Measurements from ENCODE around the gene CYBC1. TPM values are rescaled to one million over a fixed set of nuclear protein-coding genes. Genes with fewer than 3 reads are reported as not detected.

Gene CYBC1
- polyA plus RNA-seq, 1 donor from 2014 or later = 266 TPM

DNA sequence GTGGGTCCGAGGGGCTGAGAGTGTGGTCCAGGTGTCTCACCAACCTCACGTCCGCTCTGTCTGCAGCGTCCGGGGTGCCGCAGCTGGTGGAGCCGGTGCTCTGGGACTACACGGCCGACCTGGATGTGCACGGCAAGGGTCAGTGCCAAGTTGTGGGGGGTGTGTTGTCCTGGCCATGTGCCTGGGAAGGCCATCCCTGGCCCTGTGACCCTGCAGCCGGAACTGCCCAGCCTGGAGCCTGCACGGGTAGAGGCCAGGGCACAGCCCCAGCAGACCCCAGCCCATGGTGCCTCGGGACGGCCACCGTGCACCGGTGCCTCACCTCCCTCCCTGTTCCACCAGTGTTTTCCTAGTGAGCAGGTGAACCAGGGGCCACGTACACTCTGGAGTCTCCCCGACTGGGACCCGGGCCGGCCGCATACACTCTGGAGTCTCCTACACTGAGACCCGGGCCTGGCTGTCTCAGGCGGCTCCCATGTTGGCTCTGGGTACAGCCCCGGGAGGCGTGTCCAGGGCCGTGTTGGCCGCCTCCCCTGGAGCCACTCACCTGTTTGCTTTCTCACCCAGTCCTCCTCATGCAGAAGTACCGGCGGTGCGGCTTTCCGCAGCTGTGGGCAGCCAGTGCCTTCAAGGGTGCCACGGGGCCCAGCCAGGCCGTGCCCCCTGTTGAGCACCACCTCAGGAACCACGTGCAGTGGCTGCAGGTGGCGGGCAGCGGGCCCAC is 13.8 kb downstream of the CYBC1 start:
- Mint-ChIP-seq H3K4me1 (peaks cover 20 to 22% (median 21%) of the 10 kb centered on the region in 3 donors), H3K27ac (no peak overlapping the region), H3K36me3 (peaks cover 4% of the 10 kb centered on the region), H3K27me3 (no peaks in the 10 kb centered on the region), H3K4me3 (no peak overlapping the region), H3K9me3 (no peaks in the 10 kb centered on the region)

DNA sequence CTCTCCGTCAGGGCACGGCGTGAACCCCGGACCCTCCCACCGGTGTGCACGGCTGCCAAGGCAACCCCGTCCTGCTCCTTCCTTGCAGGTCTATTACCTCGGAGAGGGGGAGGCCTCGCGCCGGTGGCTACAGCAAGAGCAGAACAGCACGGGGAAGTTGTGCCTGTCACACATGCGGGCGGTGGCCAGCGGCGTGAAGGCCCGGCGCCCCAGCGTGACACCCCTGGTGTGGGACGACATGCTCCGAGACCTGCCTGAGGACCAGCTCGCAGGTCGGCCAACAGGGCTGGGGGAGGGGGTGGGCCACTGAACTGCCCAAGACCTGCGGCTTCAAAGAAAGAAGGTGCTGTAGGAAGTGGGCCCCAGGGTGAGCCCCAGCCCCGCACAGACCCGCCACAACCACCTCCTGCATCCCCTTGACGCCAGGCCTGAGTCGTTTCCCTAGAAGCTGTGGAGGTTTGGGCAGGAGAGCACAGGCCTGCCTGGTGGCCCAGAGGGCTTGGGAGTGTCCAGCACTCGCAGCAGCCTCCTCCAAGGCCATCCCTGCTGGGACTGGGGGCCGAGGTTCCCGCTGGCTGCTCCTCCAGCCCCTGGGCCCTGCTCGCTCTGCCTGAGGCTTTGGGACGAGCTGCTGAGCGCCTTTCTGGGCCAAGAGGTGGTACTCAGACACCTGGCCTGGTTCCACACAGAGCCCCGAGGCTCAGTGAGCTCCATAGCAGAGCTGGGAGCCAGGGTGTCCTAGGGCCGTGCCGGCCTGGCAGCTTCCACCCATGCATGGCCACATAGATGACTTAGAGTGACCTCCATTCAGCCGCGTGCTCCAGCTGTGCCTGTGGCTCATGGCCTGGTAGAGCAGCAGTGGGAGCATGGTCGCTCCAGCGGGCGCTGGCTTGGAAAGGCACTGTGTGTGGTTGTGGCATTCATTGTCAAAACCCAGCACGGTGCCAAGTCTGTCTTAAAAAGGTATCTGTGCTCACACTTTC is 14.7 kb downstream of the CYBC1 start:
- H3K4me1 Mint-ChIP-seq = peaks cover 16 to 18% (median 16%) of the 10 kb centered on the region in 3 donors
- H3K9me3 Mint-ChIP-seq = no peaks in the 10 kb centered on the region
- H3K36me3 Mint-ChIP-seq = peaks cover 4% of the 10 kb centered on the region
- H3K4me3 Mint-ChIP-seq = no peak overlapping the region
- no peaks in the 10 kb centered on the region for H3K27me3 Mint-ChIP-seq
- H3K27ac Mint-ChIP-seq = peak overlapping the region in 1 of 3 donors; percentile 89

DNA sequence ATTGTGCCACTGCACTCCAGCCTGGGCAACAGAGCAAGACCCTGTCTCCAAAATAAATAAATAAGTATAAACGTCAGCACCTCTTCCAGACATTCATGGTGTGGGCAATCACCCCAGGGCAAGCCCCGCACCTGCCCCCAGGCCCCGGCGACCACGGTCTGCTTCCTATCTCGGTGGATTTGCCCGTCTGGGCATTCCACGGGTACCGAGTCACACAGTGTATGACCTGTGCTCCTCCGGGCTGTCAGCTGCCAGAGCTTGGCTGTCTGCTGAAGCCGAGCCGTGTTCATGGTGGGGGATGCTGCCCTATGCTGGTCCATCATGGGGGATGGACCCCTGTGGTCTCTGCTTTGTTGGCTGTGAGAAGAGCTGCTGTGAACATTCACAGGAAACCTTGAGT is 15.4 kb downstream of the CYBC1 start:
- peak overlapping the region in 2 of 3 donors; percentile 76 to 89 for H3K27ac Mint-ChIP-seq
- H3K36me3 Mint-ChIP-seq = no peaks in the 10 kb centered on the region
- no peaks in the 10 kb centered on the region for H3K9me3 Mint-ChIP-seq
- no peaks in the 10 kb centered on the region for H3K27me3 Mint-ChIP-seq
- peak overlapping the region in 3 of 4 donors; percentile 50 to 66 (median 63) for H3K4me3 Mint-ChIP-seq
- peaks cover 11 to 12% (median 11%) of the 10 kb centered on the region in 3 donors for H3K4me1 Mint-ChIP-seq

DNA sequence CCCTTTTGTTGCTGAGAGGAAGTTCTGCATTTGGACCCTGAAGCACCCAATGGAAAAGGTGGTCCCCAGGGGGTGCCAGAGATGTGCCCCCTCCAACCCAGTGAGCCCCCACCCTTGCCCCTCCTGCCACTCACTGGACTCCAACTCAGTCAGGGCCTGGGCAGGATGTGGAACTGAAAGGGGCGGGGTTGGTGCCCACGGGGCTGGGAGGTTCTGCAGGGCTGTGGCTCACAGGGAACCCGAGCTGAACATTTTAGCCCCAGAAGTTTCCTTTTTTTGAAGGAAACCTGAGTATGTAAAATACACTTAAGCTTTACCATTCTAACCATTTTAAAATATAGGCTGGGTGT is 16.4 kb downstream of the CYBC1 start:
- Mint-ChIP-seq H3K9me3 (no peaks in the 10 kb centered on the region), H3K4me3 (peak overlapping the region in 3 of 4 donors; percentile 50 to 77 (median 75)), H3K4me1 (peaks cover 19 to 20% (median 19%) of the 10 kb centered on the region in 3 donors), H3K36me3 (no peaks in the 10 kb centered on the region), H3K27me3 (no peaks in the 10 kb centered on the region), H3K27ac (peak overlapping the region; percentile 71 to 89 (median 76))

DNA sequence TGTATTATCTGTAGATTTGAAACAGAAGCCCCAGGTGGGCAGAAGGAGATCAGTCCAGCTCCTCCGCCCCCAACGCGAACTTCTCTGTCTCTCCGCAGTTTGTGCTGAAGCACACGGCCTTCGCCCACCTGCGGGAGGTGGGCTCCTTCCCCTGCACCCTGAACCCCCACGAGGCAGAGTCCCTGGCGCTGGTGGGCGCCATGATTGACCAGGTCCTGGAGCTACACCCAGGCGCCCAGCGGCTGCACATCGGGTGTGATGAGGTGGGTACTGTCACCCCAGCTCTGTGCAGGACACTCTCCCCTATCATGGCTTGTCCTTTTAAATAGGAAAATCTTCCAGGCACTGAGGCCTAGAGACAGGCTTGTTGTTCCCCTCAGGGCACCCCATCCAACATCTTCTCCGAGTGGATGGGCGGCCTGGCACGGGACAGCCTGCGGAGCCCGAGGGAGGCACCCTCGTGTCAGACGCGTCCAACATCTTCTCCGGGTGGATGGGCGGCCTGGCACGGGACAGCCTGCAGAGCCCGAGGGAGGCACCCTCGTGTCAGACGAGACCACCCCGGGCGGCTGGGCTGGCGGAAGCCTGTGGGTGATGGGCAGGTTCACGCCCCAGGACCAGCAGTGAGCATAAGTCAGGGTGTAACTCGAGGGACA is 16.9 kb downstream of the CYBC1 start:
- peaks cover 21 to 22% (median 21%) of the 10 kb centered on the region in 3 donors for H3K4me1 Mint-ChIP-seq
- peak overlapping the region in 2 of 3 donors; percentile 89 to 90 for H3K27ac Mint-ChIP-seq
- H3K27me3 Mint-ChIP-seq = no peaks in the 10 kb centered on the region
- no peaks in the 10 kb centered on the region for H3K36me3 Mint-ChIP-seq
- no peaks in the 10 kb centered on the region for H3K9me3 Mint-ChIP-seq
- peak overlapping the region in 2 of 4 donors; percentile 43 to 50 for H3K4me3 Mint-ChIP-seq

DNA sequence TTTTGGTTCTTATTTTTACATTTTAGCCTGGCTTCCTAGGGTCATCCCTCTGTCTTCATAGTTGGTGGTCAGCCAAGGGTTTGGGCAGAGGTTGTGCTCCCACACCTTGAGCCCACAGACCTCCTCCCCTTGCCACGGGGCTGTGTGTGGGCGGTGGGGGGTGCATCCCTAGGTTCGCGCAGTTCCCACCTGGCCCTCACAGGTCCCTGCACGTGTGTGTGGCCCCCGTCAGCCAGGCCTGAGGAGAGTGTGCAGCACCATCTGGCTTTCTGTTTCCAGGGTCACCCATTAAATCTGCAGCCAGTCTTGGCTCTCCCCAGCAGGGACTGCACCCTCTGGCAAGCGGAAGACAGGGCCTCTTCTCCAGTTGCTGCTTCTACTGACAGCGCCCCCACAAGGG is 18.5 kb downstream of the CYBC1 start:
- H3K27ac Mint-ChIP-seq = no peak overlapping the region
- H3K27me3 Mint-ChIP-seq = no peaks in the 10 kb centered on the region
- H3K4me3 Mint-ChIP-seq = no peak overlapping the region
- peaks cover 21 to 28% (median 25%) of the 10 kb centered on the region in 3 donors for H3K4me1 Mint-ChIP-seq
- H3K36me3 Mint-ChIP-seq = no peaks in the 10 kb centered on the region
- H3K9me3 Mint-ChIP-seq = no peaks in the 10 kb centered on the region

DNA sequence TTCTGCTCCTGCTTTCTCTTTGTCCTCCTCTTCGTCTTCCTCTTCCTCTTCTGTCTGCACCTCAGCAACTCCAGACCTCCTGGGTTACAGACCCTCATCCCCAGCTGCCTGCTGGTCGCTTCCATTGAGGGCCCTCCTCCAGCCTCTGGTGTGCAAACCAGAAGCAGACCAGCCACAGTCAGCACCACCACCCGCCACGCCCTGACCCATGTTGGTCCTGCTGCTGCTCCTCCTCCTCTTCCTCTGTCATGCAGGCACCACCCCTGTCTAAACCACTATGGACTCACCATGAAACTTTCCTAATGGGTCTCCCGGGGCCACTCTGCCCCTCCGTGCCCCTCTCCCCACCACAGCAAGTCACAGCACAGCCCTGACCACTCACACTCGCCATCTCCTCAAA is 20.7 kb downstream of the CYBC1 start:
- peaks cover 22 to 25% (median 24%) of the 10 kb centered on the region in 3 donors for H3K4me1 Mint-ChIP-seq
- H3K27ac Mint-ChIP-seq = peak overlapping the region; percentile 73 to 98 (median 87)
- H3K27me3 Mint-ChIP-seq = no peaks in the 10 kb centered on the region
- H3K4me3 Mint-ChIP-seq = peak overlapping the region; percentile 86 to 95 (median 89)
- H3K36me3 Mint-ChIP-seq = peaks cover 3% of the 10 kb centered on the region
- H3K9me3 Mint-ChIP-seq = no peaks in the 10 kb centered on the region

DNA sequence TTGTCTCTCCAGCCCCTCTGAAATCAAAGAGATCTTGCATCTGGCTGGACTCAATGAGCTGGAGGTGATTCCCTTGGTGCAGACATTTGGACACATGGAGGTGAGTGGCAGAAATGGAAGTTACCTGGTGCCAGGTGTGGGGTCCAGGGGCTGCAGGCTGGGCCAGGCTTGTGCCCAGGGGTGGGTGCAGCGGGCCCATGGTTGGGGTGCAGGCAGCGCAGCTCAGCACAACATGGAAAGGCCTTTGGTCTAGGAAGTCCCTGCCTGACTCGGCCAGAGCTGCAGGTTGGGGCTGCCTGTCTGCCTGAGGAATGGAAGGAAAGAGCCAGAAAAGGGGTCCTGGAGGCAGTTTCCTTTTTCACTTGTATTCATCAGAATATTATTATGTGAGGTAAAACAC is 22.0 kb downstream of the CYBC1 start:
- peaks cover 3% of the 10 kb centered on the region for H3K36me3 Mint-ChIP-seq
- H3K4me1 Mint-ChIP-seq = peaks cover 20 to 22% (median 21%) of the 10 kb centered on the region in 3 donors
- no peaks in the 10 kb centered on the region for H3K9me3 Mint-ChIP-seq
- no peaks in the 10 kb centered on the region for H3K27me3 Mint-ChIP-seq
- no peak overlapping the region for H3K27ac Mint-ChIP-seq
- H3K4me3 Mint-ChIP-seq = peak overlapping the region; percentile 86 to 95 (median 89)

DNA sequence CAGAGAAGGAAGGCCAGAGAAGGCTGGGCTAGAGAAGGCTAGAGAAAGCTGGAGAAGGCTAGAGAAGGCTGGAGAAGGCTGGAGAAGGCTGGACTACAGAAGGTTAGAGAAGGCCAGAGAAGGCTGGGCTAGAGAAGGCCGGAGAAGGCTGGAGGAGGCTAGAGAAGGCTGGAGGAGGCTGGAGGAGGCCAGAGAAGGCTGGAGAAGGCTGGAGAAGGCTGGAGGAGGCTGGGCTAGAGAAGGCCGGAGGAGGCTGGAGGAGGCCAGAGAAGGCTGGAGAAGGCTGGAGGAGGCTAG is 25.7 kb downstream of the CYBC1 start:
- H3K9me3 Mint-ChIP-seq = no peaks in the 10 kb centered on the region
- H3K27me3 Mint-ChIP-seq = no peaks in the 10 kb centered on the region
- H3K4me3 Mint-ChIP-seq = peak overlapping the region in 1 of 4 donors; percentile 35
- peak overlapping the region; percentile 54 to 91 (median 89) for H3K27ac Mint-ChIP-seq
- H3K36me3 Mint-ChIP-seq = peaks cover 11% of the 10 kb centered on the region
- peaks cover 16 to 25% (median 19%) of the 10 kb centered on the region in 3 donors for H3K4me1 Mint-ChIP-seq

DNA sequence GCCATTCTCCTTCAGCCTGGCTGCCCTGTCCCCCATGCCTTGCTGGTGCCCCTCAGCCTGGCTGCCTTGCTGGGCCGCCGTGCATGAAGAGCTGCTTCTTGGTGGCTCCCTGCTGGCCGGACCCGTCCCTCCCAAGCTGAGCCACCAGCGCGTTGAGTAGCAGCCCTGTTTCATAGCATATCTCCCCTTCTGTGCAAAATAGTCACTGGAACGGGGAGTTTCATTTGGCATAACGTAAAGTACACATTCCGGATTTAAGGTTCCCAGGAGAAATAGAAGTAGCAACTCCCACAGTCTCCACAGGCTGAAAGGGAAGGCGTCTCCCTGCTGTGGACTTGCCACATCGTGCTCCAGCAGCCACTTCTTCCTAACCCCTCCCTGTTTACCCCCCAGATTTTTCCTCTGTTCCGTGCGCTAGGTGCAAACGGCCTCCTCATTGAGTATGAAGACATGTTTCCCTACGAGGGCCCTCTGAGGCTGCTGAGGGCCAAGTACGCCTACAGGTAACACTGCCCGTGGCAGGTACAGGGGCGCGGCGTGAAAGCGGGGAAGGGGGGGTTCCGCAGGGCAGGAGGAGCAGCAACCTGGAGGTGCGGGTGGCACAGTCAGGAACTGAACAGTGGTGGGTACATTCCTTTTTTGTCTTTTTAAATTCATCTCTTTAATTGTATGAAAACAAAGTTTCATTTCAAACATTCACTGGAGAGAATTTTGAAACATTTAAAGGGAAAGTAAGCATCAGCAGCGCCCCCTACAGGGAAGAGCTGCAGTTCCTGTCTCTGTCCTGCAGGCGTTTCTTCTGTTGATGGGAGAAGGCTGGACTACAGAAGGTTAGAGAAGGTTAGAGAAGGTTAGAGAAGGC is 26.3 kb downstream of the CYBC1 start:
- H3K27ac Mint-ChIP-seq = peak overlapping the region; percentile 54 to 91 (median 89)
- peak overlapping the region in 1 of 4 donors; percentile 35 for H3K4me3 Mint-ChIP-seq
- H3K9me3 Mint-ChIP-seq = no peaks in the 10 kb centered on the region
- peaks cover 12% of the 10 kb centered on the region for H3K36me3 Mint-ChIP-seq
- no peaks in the 10 kb centered on the region for H3K27me3 Mint-ChIP-seq
- peaks cover 13 to 25% (median 19%) of the 10 kb centered on the region in 3 donors for H3K4me1 Mint-ChIP-seq

DNA sequence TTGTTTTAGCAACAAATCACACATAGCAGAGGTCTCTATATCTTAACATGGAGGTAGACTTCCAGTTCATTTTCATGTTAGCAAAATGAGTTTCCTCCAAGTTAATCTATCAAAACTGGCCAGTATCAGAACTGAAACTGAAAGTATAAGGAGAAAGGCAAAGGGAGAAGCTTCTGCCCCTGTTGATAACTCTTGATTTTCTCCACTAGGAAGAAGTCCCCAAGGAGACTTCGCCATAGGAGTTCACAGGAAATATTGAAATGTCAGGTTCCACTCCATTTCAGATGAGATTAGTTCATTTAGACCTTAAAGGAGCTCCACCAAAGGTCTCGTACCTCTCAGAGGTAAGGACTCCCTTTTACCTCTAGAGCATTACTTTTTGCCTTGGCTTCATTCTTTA is 31.0 kb downstream of the CYBC1 start:
- no peaks in the 10 kb centered on the region for H3K9me3 Mint-ChIP-seq
- H3K27me3 Mint-ChIP-seq = no peaks in the 10 kb centered on the region
- H3K4me1 Mint-ChIP-seq = peaks cover 9 to 18% (median 18%) of the 10 kb centered on the region in 3 donors
- peak overlapping the region; percentile 86 to 95 (median 91) for H3K4me3 Mint-ChIP-seq
- H3K27ac Mint-ChIP-seq = peak overlapping the region; percentile 13 to 90 (median 80)
- peaks cover 9% of the 10 kb centered on the region for H3K36me3 Mint-ChIP-seq

DNA sequence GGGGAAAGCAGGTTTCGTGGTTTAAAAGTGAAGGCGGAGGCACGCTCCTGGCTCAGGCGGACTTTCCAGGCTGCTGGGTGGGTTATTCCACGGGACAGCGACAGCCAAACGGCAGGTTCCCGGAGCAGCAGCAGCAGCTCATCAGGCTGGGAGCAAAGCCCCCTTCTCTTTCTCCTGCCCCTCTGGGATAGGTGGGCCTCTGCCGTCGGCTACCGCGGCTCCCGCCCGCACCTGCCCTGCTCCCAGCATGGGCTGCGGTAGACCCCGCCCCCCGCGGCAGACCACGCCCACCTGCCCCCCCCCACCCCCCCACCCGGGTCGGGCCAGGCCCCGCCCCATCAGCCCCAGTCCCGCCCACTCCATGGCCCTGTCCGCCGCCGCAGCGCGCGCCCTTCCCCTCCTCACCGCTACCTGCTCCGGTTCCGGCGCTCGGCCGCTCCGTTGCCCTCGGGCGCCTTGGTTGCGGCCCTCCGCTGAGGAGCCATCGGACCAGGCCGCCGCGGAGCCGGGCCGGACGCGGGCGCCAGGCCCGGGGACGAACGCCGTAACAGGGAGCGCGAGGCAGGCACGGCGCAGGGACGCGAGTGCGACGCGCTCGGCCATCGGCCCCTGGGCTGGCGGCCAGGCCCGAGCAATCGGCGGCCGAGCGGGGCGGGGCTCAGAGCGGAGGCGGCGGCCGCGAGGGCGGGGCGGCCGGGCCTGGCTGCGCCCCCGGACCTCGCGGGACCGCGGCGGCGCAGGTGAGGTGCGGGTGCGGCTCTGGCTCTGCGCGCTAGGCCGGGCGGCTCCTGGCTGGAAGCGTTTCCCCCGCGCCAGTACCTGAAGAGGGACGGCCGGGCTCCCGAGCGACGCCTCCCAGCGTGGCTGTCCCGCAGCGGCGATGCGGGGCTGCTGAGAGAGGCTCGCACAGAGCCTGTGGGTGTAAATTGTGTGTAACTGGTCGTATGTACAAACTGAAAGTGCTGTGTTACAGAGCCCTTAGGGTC is 32.3 kb downstream of the CYBC1 start, which contains the start of the genes HEXD and OGFOD3:
TSS of gene HEXD (plus strand) at position 347 of the 986 bp plus-strand sequence. CDS start 1,453 bp downstream, outside the sequence.
TSS of gene OGFOD3 (minus strand) at position 586 of the 986 bp plus-strand sequence. CDS start at position 485, 101 bp downstream.
- Mint-ChIP-seq H3K4me1 (peaks cover 12 to 20% (median 20%) of the 10 kb centered on the region in 3 donors), H3K27ac (peak within 1 kb of the TSS; percentile 13 to 90 (median 80)), H3K4me3 (peak within 1 kb of the TSS; percentile 86 to 95 (median 91)), H3K36me3 (peaks cover 11% of the 10 kb centered on the region), H3K27me3 (no peaks in the 10 kb centered on the region), H3K9me3 (no peaks in the 10 kb centered on the region)

DNA sequence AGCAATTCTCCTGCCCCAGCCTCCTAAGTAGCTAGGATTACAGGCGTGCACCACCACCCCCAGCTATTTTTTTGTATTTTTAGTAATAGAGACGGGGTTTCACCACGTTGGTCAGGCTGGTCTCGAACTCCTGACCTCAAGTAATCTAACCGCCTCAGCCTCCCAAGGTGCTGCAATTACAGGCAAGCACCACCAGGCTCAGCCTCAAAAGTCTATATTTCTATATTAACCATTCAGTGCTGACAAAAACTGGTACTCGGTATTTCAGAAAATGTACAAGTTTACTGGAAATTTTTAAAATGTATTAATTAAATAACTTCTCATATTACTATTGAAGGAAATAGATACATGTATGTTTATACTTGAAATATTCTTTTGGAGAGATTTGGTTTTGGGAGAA is 33.8 kb downstream of the CYBC1 start:
- peaks cover 15 to 20% (median 16%) of the 10 kb centered on the region in 3 donors for H3K4me1 Mint-ChIP-seq
- no peaks in the 10 kb centered on the region for H3K27me3 Mint-ChIP-seq
- no peaks in the 10 kb centered on the region for H3K9me3 Mint-ChIP-seq
- H3K4me3 Mint-ChIP-seq = no peak overlapping the region
- H3K27ac Mint-ChIP-seq = no peak overlapping the region
- peaks cover 4% of the 10 kb centered on the region for H3K36me3 Mint-ChIP-seq

All from IgD-negative memory B cell (primary cell).